ENCODE measurements around the gene CD180.

DNA sequence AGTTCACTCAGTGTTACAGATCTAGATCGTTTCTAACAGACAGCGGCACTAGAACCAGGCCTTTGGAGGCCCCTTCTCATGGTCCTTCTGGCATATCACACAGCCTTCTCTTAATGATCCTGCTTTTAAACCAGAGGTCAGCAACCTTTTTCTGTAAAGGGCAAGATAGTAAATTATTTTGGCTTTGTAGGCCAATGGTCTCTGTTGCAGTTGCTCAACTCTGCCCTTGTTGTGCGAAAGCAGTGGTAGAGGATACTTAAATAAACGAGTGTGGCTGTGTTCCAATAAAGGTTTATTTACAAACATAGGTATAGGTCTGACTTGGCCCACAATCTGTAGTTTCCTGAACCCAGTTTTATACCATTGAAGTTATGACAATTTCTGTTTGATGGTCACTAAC, 47.3 kb upstream of the CD180 start:
- TF ChIP-seq CTCF (IDR thresholded peaks at IDR 0.05; ENCODE audit: low read length), result no peak
- TF ChIP-seq EZH2 (optimal IDR thresholded peaks at IDR 0.05; ENCODE audit: low read depth, low read length), result no peak
- no peak for TF ChIP-seq EZH2phosphoT487 (IDR thresholded peaks at IDR 0.05; ENCODE audit: low read length)

All from MM.1S (cell line).